Right renal pelvis (tissue), 4 donors: ENCODE results near the gene GBF1. TPM values are rescaled to one million over a fixed set of nuclear protein-coding genes. Genes with fewer than 3 reads are reported as not detected.
"Not testable (repeated sequence)": the region's sequence is repeated elsewhere in the genome, so short reads cannot be mapped to it uniquely, and the experiment has no call there.

Experiments used
- DNase-seq, 4 donors: peaks; one replicate each; pipeline ENCODE4 v3.0.0-alpha.2; 2013; ENCODE audit warnings: low read depth in 4 of 4, low spot score in 3 of 4, missing footprints in 1 of 4
- polyA plus RNA-seq, 4 donors: library from polyadenylated mRNA; unstranded; fragments of 120-200 nt; gene quantifications; one replicate each; pipeline ENCODE4 v1.2.1, GENCODE V29; 2013; ENCODE audit not compliant: insufficient read length in 4 of 4

GBF1 gene
- 10 to 100 TPM; 43.1 to 53.1 (median 46.1) TPM for polyA plus RNA-seq

- peak; percentile 91 to 100 (median 98) for DNase-seq
Measured at GRCh38 chr10:102245082-102245931, at the start of gene GBF1. Gene GBF1 (plus strand): TSS chr10:102245532. CDS start chr10:102258939, 13,407 bp downstream.

GRCh38 chr10:102196893-102197292, 48.4 kb upstream of the GBF1 start:
- no peak for DNase-seq

- DNase-seq: no peak
Measured at GRCh38 chr10:102198027-102198426, 47.3 kb upstream of the GBF1 start.

GRCh38 chr10:102200751-102201640, 44.3 kb upstream of the GBF1 start:
- DNase-seq: no peak

GRCh38 chr10:102202386-102202785, 42.9 kb upstream of the GBF1 start:
- DNase-seq: no peak

- no peak for DNase-seq
Measured at GRCh38 chr10:102208311-102209035, 36.9 kb upstream of the GBF1 start.

- DNase-seq: no peak
Measured at GRCh38 chr10:102211615-102212299, 33.6 kb upstream of the GBF1 start.

- DNase-seq: not testable (repeated sequence)
Measured at GRCh38 chr10:102213599-102213998, 31.7 kb upstream of the GBF1 start.

- DNase-seq: no peak
Measured at GRCh38 chr10:102219370-102219769, 26.0 kb upstream of the GBF1 start.

- DNase-seq: no peak
Measured at GRCh38 chr10:102220612-102221011, 24.7 kb upstream of the GBF1 start.

- DNase-seq: no peak
Measured at GRCh38 chr10:102222797-102223196, 22.5 kb upstream of the GBF1 start.

- DNase-seq: peak; percentile 80 to 86 (median 82)
Measured at GRCh38 chr10:102225646-102226541, 19.4 kb upstream of the GBF1 start, which contains the start of gene ELOVL3. Gene ELOVL3 (plus strand): TSS chr10:102226299. CDS start chr10:102226549, 250 bp downstream.

- DNase-seq: no peak
Measured at GRCh38 chr10:102226542-102226870, 18.8 kb upstream of the GBF1 start.

- DNase-seq: no peak
Measured at GRCh38 chr10:102227050-102227449, 18.3 kb upstream of the GBF1 start.

GRCh38 chr10:102229810-102230263, 15.5 kb upstream of the GBF1 start:
- peak in 3 of 4 donors; percentile 49 to 82 (median 68) for DNase-seq

- DNase-seq: no peak
Measured at GRCh38 chr10:102230264-102230860, 15.0 kb upstream of the GBF1 start.

GRCh38 chr10:102230861-102231356, 14.4 kb upstream of the GBF1 start:
- no peak for DNase-seq
